ENCODE measurements around the gene LRRC74A.

GRCh38 chr14:76917745-76918255 is 91.6 kb downstream of the LRRC74A start:
- TF ChIP-seq ZNF565 (CRISPR knock-in tag; conservative IDR thresholded peaks at IDR 0.05; ENCODE audit: low read depth) (no peak), ARNTL (CRISPR knock-in tag; IDR thresholded peaks at IDR 0.05; ENCODE audit: borderline replicate concordance, low read depth) (no peak)

All from SK-N-SH treated with all-trans-retinoic acid at 6 μM for 48 hours (cell line).